Left lung (tissue), 10 donors: ENCODE measurements around the gene DYNLL1. TPM values are rescaled to one million over a fixed set of nuclear protein-coding genes. Genes with fewer than 3 reads are reported as not detected.
"Not testable (repeated sequence)": the region's sequence is repeated elsewhere in the genome, so short reads cannot be mapped to it uniquely, and the experiment has no call there.

Experiments used
- ATAC-seq: fragments of 200-7000 bp; cut with Tn5 transposase; one replicate; pipeline ENCODE4 v1.9.1; 2020; ENCODE audit warnings: moderate library complexity
- DNase-seq, 4 donors: peaks; one replicate each; pipeline ENCODE4 v3.0.0-alpha.2; 2013 to 2020
- H3K27ac ChIP-seq, 2 donors: fragments of 200-600 bp; sonication (generic) in 1 of 2; one replicate each; pipeline versions ENCODE4 v1.5.0 to v1.8.0; 2020 to 2021
- H3K27me3 ChIP-seq, 2 donors: fragments of 200-600 bp; sonication (generic) in 1 of 2; one replicate each; pipeline versions ENCODE4 v1.5.0 to v1.8.0; 2020 to 2021
- H3K36me3 ChIP-seq, 2 donors: fragments of 200-600 bp; sonication (generic) in 1 of 2; one replicate each; pipeline versions ENCODE4 v1.5.0 to v1.8.0; 2020 to 2021
- H3K4me1 ChIP-seq, 2 donors: fragments of 200-600 bp; one replicate each; pipeline ENCODE4 v1.8.0; 2021
- H3K4me3 ChIP-seq, 2 donors: fragments of 200-600 bp; sonication (generic) in 1 of 2; one replicate each; pipeline versions ENCODE4 v1.5.0 to v1.8.0; 2020 to 2021; ENCODE audit warnings: mild to moderate bottlenecking in 1 of 2
- H3K9me3 ChIP-seq, 2 donors: fragments of 200-600 bp; sonication (generic) in 1 of 2; one replicate each; pipeline versions ENCODE4 v1.5.0 to v1.8.0; 2020 to 2021
- CTCF ChIP-seq, 2 donors: fragments of 200-600 bp; sonication (generic) in 1 of 2; IDR thresholded peaks; one replicate each; pipeline versions ENCODE4 v1.5.0 to v1.8.0; 2021; ENCODE audit warnings: antibody characterized with exemption in 2 of 2
- intact Hi-C, 2 donors: fragments of 100-400 bp; cut with DNase I; formaldehyde crosslinking; loops; one replicate each; pipeline versions ENCODE4 v1.11.2 to v1.14.2; 2022
- polyA plus RNA-seq, 6 donors: library from polyadenylated mRNA; unstranded; fragments of 120-200 nt; gene quantifications; one replicate each; pipeline ENCODE4 v1.2.1, GENCODE V29; 2013; ENCODE audit not compliant: insufficient read length in 6 of 6
- total RNA-seq, 2 donors: library from RNA; stranded (reverse); fragmentation: NEBNext Ultra II Directional; extraction: Animal tissue kit (Norgen Biotek cat#: 25700); gene quantifications; one replicate each; pipeline ENCODE4 v1.2.1, GENCODE V29; 2021
- donor health status: DM: no; HTN: yes; CAD: no.
- donor health status: DM: no; HTN: no; CAD: no.

DYNLL1 gene
- total and polyA plus RNA-seq, 8 donors = 342 to 436 (median 360) TPM

- H3K36me3 ChIP-seq = peaks cover 0 to 74% of the 10 kb centered on the region in 2 donors
- no peaks in the 10 kb centered on the region for H3K9me3 ChIP-seq
- no peak for DNase-seq
- no peaks in the 10 kb centered on the region for H3K27me3 ChIP-seq
- H3K27ac ChIP-seq = no peak overlapping the region
- TF ChIP-seq CTCF (IDR thresholded peaks at IDR 0.05) = no peak
- no peaks in the 10 kb centered on the region for H3K4me1 ChIP-seq
- H3K4me3 ChIP-seq = no peak overlapping the region
- intact Hi-C loops = no loop called here
- ATAC-seq = no peak
Observed at GRCh38 chr12:120504587-120504986, 8.7 kb downstream of the DYNLL1 start.

DNA sequence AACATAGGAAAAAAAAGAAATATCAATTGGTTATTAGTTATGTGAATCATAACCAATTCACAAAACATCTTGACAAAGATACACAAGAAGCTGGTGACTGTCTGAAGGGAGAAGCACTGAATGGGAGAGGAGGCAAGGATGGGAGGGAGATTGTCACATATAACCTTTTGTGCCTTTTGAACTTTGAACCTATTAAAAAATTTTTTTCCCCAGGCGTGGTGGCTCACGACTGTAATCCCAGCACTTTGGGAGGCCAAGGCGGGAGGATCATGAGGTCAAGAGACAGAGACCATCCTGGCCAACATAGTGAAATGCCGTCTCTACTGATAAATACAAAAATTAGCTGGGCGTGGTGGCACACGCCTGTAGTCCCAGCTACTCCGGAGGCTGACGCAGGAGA lies 12.6 kb downstream of the DYNLL1 start:
- Histone ChIP-seq H3K4me1 (no peaks in the 10 kb centered on the region), H3K36me3 (peaks cover 0 to 74% of the 10 kb centered on the region in 2 donors), H3K4me3 (no peak overlapping the region), H3K9me3 (no peaks in the 10 kb centered on the region), H3K27ac (no peak overlapping the region), H3K27me3 (no peaks in the 10 kb centered on the region)
- TF ChIP-seq CTCF (IDR thresholded peaks at IDR 0.05) = no peak
- ATAC-seq = no peak
- intact Hi-C loops = no loop called here
- DNase-seq = no peak

DNA sequence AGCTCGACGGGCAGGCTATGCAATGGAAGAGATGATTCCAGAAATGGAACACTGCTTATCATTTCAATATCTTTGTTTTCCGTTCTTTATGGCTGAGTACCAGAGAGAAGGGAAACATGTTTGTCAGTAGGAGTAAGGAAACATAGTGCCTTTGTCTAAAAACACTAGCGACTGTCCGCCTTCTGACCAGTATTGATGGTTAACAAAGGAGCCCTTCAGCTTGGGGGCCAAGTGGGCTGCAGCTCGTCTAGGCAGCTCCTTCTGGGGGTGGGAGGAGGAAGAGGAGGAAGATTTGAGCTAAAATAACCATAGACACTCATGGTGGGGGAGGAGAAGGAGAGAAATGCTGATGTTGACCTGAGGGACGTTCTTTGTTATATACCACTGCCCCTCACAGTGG lies 18.1 kb downstream of the DYNLL1 start:
- H3K36me3 ChIP-seq = peaks cover under 1 to 76% of the 10 kb centered on the region in 2 donors

DNA sequence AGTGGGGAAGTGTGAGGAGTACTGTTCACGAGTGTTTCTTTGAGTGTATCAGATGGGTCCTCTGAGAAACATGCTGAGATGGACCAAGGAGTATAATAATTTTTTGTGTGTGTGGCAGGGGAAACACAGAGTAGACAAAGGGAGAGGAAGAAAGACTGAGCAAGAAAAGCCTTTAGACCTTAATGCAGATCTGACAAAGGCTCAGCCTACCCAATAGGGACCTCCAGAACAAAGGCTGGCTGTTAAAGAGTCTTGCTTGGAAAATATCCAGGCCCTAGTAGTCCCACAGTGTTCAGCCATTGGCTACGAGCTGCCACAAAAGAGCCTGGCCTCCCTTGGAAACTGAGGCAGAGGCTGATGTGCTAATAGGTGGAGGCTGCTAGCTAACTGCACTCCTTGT lies 19.6 kb downstream of the DYNLL1 start:
- DNase-seq (no peak), ATAC-seq (no peak)
- intact Hi-C loops = no loop called here
- H3K9me3 ChIP-seq = no peaks in the 10 kb centered on the region
- no peaks in the 10 kb centered on the region for H3K4me1 ChIP-seq
- no peak overlapping the region for H3K4me3 ChIP-seq
- TF ChIP-seq CTCF (IDR thresholded peaks at IDR 0.05) = no peak
- H3K27me3 ChIP-seq = no peaks in the 10 kb centered on the region
- H3K36me3 ChIP-seq = peaks cover 3 to 67% of the 10 kb centered on the region in 2 donors
- H3K27ac ChIP-seq = no peak overlapping the region

More for the DNA sequence above, 18.1 kb downstream of the DYNLL1 start:
- TF ChIP-seq CTCF (IDR thresholded peaks at IDR 0.05) = no peak
- no peaks in the 10 kb centered on the region for H3K4me1 ChIP-seq
- H3K27me3 ChIP-seq = no peaks in the 10 kb centered on the region
- DNase-seq (no peak), ATAC-seq (no peak)
- no peak overlapping the region for H3K4me3 ChIP-seq
- intact Hi-C loops = no loop called here
- H3K9me3 ChIP-seq = no peaks in the 10 kb centered on the region
- H3K27ac ChIP-seq = no peak overlapping the region

DNA sequence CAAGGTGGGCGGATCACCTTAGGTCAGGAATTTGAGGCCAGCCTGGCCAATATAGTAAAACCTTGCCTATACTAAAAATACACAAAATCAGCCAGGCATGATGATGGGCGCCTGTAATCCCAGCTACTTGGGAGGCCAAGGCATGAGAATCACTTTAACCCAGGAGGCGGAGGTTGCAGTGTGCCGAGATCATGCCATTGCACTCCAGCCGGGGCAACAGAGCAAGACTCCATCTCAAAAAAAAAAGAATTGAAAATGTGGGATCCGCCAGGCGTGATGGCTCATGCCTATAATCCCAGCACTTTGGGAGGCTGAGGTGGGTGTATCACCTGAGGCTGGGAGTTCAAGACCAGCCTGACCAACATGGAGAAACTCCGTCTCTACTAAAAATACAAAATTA lies 23.4 kb downstream of the DYNLL1 start:
- not testable (repeated sequence) for H3K4me1 ChIP-seq

DNA sequence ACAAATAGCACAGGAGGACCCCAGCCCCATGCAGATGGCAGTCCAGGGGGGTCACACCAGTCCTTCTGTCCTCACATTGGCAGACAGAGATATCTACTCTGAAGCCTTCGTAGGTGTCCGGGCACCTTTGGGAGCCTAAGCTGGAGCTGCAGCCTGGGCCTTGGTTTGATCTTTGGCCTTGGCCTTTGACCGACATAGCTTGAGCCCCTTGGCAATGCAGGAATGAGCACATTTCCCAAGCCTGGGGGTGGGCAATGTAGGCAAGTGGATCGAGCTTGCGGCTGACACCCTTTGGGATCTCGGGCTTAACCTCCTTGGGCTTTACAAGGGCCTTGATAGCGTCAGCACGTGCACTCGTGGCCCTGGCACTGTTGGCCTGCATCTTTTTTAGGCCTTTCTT lies 26.7 kb downstream of the DYNLL1 start:
- intact Hi-C loops = no loop called here

More for the DNA sequence above, 23.4 kb downstream of the DYNLL1 start:
- H3K27me3 ChIP-seq, intact Hi-C loops, ATAC-seq, H3K4me3 ChIP-seq, H3K9me3 ChIP-seq, DNase-seq, H3K27ac ChIP-seq: not testable (repeated sequence)
- H3K36me3 ChIP-seq = peaks cover 3 to 40% of the 10 kb centered on the region in 2 donors

More for the DNA sequence above, 26.7 kb downstream of the DYNLL1 start:
- H3K36me3 ChIP-seq = peaks cover 3 to 15% of the 10 kb centered on the region in 2 donors
- DNase-seq (no peak), ATAC-seq (no peak)
- no peaks in the 10 kb centered on the region for H3K27me3 ChIP-seq
- peaks cover 0 to 4% of the 10 kb centered on the region in 2 donors for H3K4me1 ChIP-seq
- no peak overlapping the region for H3K27ac ChIP-seq
- TF ChIP-seq CTCF (IDR thresholded peaks at IDR 0.05) = no peak
- no peak overlapping the region for H3K4me3 ChIP-seq
- no peaks in the 10 kb centered on the region for H3K9me3 ChIP-seq
